OCI-LY3 (cell line): ENCODE data around the gene XRRA1.
A peak's percentile ranks its signal among the peaks of the same experiment; 100 is the strongest.

Experiments used
- H2AFZ ChIP-seq: fragments of 200-600, 300-600 bp; shearing (Covaris generic); 2 replicates; pipeline ENCODE4 v1.6.0; 2014; ENCODE audit warnings: antibody characterized with exemption, low read depth, low read length
- H3K27ac ChIP-seq: fragments of 200-600, 300-600 bp; sonication (generic); 2 replicates; pipeline ENCODE4 v1.5.1; 2014; ENCODE audit warnings: mild to moderate bottlenecking, low read length, moderate library complexity, mixed read lengths
- H3K27me3 ChIP-seq: fragments of 200-600, 300-600 bp; sonication (generic); 2 replicates; pipeline ENCODE4 v1.6.1; 2014; ENCODE audit warnings: low read depth, low read length, mixed read lengths
- H3K36me3 ChIP-seq: fragments of 200-600, 300-600 bp; sonication (generic); replicated peaks from 2 replicates; pipeline ENCODE3; 2014; ENCODE audit warnings: low read depth, low read length, mixed read lengths
- H3K4me1 ChIP-seq: fragments of 300-600, 200-600 bp; sonication (generic); 2 replicates; pipeline ENCODE4 v1.6.1; 2014; ENCODE audit warnings: low read length, mixed read lengths
- H3K4me2 ChIP-seq: fragments of 200-600, 300-600 bp; sonication (generic); 2 replicates; pipeline ENCODE4 v1.6.1; 2014; ENCODE audit warnings: low read length, mixed read lengths
- H3K4me3 ChIP-seq: fragments of 300-600, 200-600 bp; sonication (generic); 2 replicates; pipeline ENCODE4 v1.5.1; 2014; ENCODE audit warnings: antibody characterized with exemption, mild to moderate bottlenecking, low read length, moderate library complexity
- H3K79me2 ChIP-seq: fragments of 300-600, 200-600 bp; shearing (Covaris generic); 2 replicates; pipeline ENCODE4 v1.6.1; 2014; ENCODE audit warnings: mild to moderate bottlenecking, low read length, mixed read lengths
- H3K9ac ChIP-seq: fragments of 300-600, 200-600 bp; shearing (Covaris generic); 2 replicates; pipeline ENCODE4 v1.6.0; 2014; ENCODE audit warnings: mild to moderate bottlenecking, low read length, moderate library complexity
- H3K9me3 ChIP-seq: fragments of 200-600, 300-600 bp; shearing (Covaris generic); 2 replicates; pipeline ENCODE4 v1.6.1; 2014; ENCODE audit warnings: low read length, mixed read lengths; ENCODE audit not compliant: insufficient read depth
- H4K20me1 ChIP-seq: fragments of 200-600, 300-600 bp; sonication (generic); 2 replicates; pipeline ENCODE4 v1.6.1; 2016; ENCODE audit warnings: low read length, mixed read lengths; ENCODE audit not compliant: insufficient read depth
- EZH2phosphoT487 ChIP-seq: fragments of 200-600 bp; shearing (Covaris generic); IDR thresholded peaks from 2 replicates; pipeline ENCODE4 v1.6.1; 2018; ENCODE audit warnings: antibody characterized with exemption, mixed run types, low read depth
- TF ChIP-seq, protein P1 (sequence below): fragments of 200-600, 300-600 bp; sonication (generic); IDR thresholded peaks from 2 replicates; pipeline ENCODE4 v1.5.1; 2014; ENCODE audit warnings: antibody characterized with exemption, low read length, low read depth

Gene XRRA1

DNA sequence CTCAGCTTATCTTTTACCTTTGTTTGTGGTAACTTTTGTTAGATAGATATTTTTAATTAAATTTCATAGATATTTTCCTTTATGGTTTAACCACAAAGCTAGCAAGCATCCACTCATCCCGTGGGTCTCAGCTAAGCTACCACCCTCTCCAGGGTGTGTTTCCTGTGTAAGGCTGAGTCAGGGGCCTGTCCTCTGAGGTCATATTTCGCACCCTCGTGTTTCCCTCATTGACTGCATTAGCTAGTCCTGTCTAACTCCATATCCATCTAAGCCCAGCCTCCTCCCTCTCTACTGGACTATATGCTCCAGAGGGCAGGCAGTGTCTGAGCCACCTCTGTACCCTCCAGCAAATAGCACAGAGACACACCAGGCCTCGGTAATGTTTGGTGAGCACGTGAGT lies 16.7 kb downstream of the XRRA1 start:
- Histone ChIP-seq H3K9me3 (no peaks in the 10 kb centered on the region), H3K36me3 (peaks cover 21% of the 10 kb centered on the region), H3K4me3 (no peak overlapping the region), H3K4me2 (no peak overlapping the region), H3K79me2 (no peaks in the 10 kb centered on the region), H3K4me1 (no peaks in the 10 kb centered on the region), H3K27ac (no peak overlapping the region), H4K20me1 (no peaks in the 10 kb centered on the region), H3K27me3 (no peaks in the 10 kb centered on the region), H3K9ac (no peak overlapping the region), H2AFZ (no peak overlapping the region)
- no peak for TF ChIP-seq EZH2phosphoT487
- TF ChIP-seq, protein P1, sequence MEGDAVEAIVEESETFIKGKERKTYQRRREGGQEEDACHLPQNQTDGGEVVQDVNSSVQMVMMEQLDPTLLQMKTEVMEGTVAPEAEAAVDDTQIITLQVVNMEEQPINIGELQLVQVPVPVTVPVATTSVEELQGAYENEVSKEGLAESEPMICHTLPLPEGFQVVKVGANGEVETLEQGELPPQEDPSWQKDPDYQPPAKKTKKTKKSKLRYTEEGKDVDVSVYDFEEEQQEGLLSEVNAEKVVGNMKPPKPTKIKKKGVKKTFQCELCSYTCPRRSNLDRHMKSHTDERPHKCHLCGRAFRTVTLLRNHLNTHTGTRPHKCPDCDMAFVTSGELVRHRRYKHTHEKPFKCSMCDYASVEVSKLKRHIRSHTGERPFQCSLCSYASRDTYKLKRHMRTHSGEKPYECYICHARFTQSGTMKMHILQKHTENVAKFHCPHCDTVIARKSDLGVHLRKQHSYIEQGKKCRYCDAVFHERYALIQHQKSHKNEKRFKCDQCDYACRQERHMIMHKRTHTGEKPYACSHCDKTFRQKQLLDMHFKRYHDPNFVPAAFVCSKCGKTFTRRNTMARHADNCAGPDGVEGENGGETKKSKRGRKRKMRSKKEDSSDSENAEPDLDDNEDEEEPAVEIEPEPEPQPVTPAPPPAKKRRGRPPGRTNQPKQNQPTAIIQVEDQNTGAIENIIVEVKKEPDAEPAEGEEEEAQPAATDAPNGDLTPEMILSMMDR = no peak

DNA sequence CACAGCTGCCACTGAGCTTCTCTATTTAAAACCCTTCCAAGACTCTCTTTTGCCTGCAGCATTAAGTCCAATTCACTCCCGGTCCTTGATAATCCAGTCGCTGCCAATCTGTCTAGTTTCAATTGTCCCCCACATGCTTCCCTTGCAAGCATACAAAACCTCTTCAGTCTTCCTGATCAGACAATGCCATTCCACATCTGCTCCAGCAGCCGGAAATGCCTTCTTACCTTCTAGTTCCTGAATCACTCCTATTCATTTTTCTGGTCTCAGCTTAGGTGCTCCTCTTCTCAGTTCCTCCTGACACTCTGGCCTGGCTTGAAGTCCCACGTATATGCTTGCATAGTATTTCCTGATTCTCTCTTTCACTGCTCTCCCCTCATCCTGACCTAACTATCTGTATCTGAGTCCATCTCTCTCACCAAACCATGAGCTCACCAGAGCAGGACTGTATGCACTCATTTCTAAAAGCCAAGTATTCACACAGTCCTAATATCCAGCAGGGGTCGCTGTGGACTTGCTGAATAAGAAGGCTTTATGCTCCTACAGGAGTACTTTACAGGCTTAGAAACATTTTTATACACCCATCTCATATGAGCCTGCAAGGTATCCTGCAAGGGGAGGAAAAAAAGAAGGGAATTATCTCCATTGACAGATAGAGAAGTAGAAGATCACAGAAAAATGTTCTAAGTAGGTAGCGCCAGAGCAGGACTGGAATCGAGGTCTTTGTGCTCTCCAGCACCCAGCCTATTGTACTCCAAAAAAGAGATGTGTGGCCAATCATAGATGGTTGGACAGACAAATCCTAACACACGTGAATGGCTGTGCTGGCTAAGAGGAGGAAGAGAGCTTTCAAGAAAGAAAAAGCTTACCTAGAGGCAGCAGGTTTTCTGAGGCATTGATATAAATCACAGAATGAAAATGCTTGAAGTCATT lies 19.2 kb downstream of the XRRA1 start:
- no peaks in the 10 kb centered on the region for H3K9me3 ChIP-seq
- no peaks in the 10 kb centered on the region for H3K79me2 ChIP-seq
- H3K36me3 ChIP-seq = peaks cover 12% of the 10 kb centered on the region
- no peaks in the 10 kb centered on the region for H3K27me3 ChIP-seq
- TF ChIP-seq, protein P1 = peak; percentile 99
- TF ChIP-seq EZH2phosphoT487 = no peak
- no peak overlapping the region for H3K4me2 ChIP-seq
- H3K9ac ChIP-seq = no peak overlapping the region
- H4K20me1 ChIP-seq = no peaks in the 10 kb centered on the region
- no peak overlapping the region for H3K4me3 ChIP-seq
- no peak overlapping the region for H3K27ac ChIP-seq
- no peaks in the 10 kb centered on the region for H3K4me1 ChIP-seq
- no peak overlapping the region for H2AFZ ChIP-seq

DNA sequence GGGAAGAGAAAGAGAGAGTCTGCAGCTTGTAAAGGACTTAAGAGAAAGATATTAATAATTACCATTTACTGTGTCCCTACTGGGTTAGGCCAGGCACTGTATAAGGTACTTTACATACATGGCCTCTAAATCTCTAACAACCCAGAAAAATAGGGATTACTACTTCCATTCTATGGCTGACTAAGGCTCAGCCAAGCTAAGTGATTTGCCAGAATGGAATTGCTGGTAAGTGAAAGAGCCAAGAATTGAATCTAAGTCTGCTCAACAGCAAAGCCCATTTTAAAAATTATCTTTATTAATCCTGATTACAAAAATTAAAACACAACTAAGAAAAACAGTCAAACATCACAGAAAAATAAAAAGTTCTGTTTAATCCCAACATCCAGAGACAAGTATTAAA lies 21.4 kb downstream of the XRRA1 start:
- H3K79me2 ChIP-seq = no peaks in the 10 kb centered on the region
- no peaks in the 10 kb centered on the region for H3K9me3 ChIP-seq
- H3K4me2 ChIP-seq = no peak overlapping the region
- no peak overlapping the region for H3K9ac ChIP-seq
- H3K4me1 ChIP-seq = no peaks in the 10 kb centered on the region
- TF ChIP-seq, protein P1 = no peak
- TF ChIP-seq EZH2phosphoT487 = no peak
- H2AFZ ChIP-seq = no peak overlapping the region
- no peaks in the 10 kb centered on the region for H3K27me3 ChIP-seq
- no peak overlapping the region for H3K27ac ChIP-seq
- no peaks in the 10 kb centered on the region for H4K20me1 ChIP-seq
- H3K36me3 ChIP-seq = peaks cover 6% of the 10 kb centered on the region
- H3K4me3 ChIP-seq = no peak overlapping the region

DNA sequence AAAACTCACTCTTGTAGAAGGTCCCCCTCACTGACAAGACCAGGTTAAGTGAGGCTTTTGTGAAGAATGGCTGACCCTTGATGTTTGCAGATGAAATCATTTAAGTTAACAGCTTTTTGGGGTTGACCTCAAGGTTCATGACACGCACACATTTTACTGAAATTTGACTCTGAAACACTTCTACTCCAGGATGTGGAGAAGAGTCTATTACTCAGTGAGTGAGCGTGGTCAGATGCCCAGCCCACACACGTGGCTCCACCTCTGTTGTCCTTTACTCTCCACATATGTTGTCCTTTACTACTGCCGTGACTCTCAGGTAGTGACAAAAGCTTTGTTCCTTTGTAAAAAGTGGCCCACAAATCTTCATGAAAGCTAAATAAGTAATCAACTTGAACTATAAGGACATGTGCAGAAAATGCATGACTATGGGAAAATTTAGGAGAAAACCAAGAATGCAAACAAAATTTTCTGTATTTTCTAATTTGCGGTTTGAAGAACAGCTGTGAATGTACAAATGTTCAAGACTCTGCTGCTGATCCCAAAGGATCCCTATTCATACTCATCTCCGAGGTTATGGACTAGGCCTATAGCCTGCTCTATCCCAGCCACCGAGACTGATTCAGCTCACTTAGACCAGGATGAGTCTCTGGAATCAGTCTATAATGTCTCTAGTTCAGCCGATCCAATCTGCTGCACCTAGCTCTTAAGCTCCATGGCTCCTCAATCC lies 22.4 kb downstream of the XRRA1 start:
- H3K4me1 ChIP-seq = no peaks in the 10 kb centered on the region

More for the DNA sequence above, 22.4 kb downstream of the XRRA1 start:
- Histone ChIP-seq H3K4me2 (no peak overlapping the region), H3K9ac (no peak overlapping the region), H3K4me3 (no peak overlapping the region), H2AFZ (no peak overlapping the region), H4K20me1 (no peaks in the 10 kb centered on the region), H3K9me3 (no peaks in the 10 kb centered on the region), H3K27me3 (no peaks in the 10 kb centered on the region), H3K27ac (no peak overlapping the region), H3K36me3 (peaks cover 4% of the 10 kb centered on the region), H3K79me2 (no peaks in the 10 kb centered on the region)
- TF ChIP-seq, protein P1 = no peak
- TF ChIP-seq EZH2phosphoT487 = no peak
